ENCODE measurements around the gene SACM1L.

The SACM1L gene

GRCh38 chr3:45688882-45689786, at the start of gene SACM1L:
Gene SACM1L (plus strand): TSS chr3:45689396. CDS start chr3:45689466, 70 bp downstream.
- peak; percentile 90 for DNase-seq

DNA sequence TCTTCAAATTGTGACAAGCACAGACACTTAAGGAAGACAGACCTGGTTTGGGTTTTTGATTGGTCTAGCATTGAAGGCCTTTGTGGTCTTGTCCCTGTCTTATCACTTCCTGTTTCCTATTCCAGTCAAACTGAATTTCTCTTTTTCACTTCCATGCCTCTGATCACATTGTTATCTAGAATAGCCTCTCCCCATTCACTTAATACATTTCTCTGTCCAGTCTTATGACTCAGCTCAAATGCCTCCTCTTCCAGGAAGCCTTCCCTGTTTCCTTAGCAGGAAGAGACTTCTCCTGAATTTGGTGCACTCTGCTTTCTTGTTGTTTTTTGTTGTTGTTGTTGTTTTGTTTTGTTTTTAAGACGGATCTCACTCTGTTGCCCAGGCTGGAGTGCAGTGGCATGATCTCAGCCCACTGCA, 49.1 kb upstream of the SACM1L start:
- no peak for DNase-seq

DNA sequence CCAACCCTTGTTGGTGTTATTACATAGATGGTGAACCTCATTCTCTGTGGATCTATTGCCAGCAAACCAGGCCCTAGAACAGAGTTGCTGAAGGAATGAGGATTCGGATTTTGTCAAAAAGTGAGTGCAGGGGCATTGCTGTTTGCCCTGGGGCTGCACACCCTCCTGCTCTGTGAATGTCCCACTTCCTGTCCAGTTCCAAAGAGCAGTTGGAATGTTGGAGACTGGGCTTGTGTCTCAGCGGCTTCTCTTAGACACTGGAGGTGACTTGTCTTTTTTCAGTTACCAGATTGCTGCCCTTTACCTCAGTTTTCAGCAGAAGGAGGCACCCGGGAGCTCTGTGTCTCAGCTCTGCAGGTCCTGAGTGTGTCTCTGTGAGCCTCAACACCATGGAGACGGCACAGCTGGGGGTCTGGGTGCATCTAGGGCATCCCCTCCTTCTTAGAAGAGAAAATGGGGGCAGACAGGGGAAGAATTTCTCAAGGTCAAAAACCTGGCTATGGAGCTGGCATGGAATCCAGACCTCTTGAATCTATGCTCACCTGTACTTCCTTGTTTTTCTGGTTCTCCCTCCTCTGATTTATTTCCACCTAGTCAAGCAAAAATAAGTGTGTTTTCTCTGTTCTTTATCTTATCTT, 48.4 kb upstream of the SACM1L start:
- no peak for DNase-seq

DNA sequence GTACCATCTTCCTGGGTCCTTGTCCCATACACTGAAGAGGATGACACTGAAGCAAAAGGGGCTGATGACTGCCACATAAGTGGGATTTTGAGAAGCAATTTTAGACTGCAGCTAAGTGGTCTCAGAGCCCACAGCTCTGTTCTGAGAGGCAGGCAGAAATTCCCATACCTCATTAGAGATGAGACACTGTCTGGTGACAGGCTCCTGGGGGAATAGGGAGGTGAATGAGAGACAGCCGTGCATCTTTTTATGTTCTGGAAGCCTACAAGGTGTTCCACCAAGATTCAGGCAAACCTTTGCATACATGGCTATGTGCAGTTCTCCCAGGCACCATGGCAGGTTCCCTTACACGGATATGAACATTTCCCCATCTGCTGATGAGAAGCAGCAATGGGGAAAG, 47.4 kb upstream of the SACM1L start:
- DNase-seq, result no peak

- no peak for DNase-seq
These were observed 46.5 kb upstream of the SACM1L start for GRCh38 chr3:45642731-45643152.

- DNase-seq, result no peak
These were observed 45.0 kb upstream of the SACM1L start for GRCh38 chr3:45644063-45644790.

DNA sequence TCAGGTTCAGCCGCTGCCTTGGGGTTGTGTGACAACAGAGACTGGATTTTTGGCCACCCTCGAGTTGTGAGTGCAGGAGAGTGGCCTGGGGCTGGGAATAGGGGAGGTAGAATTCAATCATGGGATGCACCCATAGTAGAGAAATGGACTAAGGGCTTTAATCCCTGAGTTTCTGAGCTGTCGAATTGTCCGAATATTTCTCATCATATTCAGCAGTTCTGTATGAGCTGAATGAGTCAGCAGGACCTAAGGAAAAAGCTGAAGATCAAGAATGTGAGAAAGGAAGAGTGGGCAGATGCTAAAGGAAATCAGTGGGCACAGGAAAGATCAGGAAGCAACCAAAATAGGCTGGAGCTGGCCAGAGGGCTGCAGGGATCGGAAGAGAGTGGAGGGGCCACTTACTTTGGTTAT, 44.4 kb upstream of the SACM1L start:
- no peak for DNase-seq

DNA sequence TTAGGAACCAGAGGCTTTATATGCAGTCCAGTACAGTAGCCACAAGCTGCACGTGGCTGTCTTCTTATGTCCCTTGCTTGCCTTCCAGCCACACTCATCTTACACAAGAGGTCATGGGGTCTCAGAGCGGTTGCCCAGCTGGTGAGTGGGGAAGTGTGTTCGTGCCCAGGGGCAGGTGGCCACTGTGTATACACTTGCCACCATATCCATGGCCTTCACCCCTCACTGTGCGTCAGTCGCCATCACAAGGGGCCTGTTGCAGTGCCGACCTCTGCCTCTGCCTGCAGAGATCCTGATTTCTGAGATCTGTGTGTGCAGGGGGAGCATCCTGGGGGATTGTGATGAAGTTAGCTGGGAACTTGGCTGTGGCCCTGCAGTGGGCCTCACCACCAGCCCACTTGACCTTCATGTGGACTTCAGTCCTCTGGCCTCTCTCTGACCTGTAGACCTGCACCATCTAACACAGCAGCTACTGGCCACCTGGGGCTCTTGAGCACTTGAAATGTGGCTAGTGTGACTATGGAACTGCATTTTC, 43.1 kb upstream of the SACM1L start:
- no peak for DNase-seq

DNA sequence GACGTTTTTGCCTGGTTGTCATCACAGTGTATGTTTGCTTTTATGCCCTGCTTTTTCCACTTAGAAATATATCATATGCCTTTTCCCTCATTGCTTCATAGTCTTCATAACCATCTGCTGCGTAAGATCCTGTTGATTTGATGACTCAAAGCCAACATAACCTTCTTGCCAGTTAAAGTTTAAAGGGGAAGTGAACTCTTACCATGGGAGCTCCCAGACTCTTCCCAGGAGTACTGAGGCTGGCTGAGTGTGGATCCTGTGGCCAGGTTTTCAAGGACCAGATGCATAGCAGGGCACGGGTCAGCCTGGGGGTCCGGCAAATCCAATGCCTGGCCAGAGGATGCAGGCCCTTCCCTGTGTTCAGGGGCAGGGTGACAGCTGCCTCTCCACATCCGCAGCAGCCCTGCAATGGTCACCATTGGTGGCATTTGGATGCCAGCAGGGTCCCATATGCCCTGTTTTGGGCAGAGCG, 42.0 kb upstream of the SACM1L start:
- no peak for DNase-seq

GRCh38 chr3:45653205-45653604, 36.0 kb upstream of the SACM1L start:
- DNase-seq, result no peak

- DNase-seq, result no peak
These were observed 34.7 kb upstream of the SACM1L start for GRCh38 chr3:45654397-45654944.

GRCh38 chr3:45655906-45656305, 33.3 kb upstream of the SACM1L start:
- no peak for DNase-seq

- DNase-seq, result peak; percentile 66
These were observed 32.4 kb upstream of the SACM1L start for GRCh38 chr3:45656575-45657363.

DNA sequence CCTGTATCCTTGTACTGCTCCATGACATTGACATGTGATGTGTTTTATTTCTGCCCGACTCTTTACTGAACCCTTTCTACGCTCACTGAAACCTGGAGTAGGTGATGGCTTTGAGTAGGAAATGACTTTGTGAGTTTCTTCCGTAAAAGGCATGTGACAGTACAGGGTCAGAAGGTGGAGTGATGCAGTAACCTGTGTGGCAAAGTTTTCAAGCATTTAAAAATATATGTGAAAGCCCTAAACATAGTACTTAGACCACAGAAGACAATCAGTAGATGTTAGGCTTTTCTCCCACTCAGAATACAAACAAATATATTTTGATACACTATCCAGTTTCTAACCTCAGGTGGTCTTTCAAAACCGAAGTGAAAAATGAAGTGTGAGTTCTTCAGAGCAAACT, 31.3 kb upstream of the SACM1L start:
- no peak for DNase-seq

DNA sequence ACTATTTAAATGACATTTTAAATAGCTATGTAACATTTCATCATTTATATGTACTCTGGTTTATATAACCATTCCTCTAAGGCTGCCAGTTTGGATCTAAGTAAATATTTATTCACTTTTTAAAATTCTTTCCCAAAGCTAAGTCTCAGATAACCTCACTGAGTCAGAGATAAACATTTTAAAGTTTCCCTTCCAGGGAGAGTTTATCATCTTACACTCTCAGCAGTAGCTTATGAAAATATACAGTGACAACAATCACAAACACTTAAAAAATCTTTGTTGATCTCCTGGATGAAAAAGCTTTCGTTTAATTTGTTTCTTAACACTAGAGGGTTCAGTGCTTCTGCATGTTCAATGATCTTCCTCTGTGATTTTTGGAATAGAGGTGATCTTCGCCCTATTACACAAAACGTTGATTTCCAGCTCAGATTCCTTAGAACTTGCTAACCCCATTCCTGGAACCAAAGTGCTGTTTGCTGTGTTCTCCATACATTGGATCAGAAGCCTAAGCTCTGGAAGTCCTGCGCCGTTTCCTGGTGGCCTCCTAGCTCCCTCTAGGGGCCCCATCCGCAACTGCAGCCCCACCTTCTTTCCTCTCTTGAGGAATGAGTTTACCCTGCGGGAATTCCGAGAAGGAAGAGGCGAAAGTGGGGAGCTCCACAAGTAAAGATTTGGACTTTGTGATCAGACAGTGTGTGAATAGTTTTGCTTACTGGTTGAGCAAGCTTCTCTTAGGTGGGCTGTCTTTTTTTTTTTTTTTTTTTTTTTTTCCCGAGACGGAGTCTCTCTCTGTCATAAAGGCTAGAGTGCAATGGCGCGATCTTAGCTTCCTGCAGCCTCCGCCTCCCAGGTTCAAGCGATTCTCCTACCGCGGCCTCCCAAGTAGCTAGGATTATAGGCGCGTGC, 29.3 kb upstream of the SACM1L start:
- peak; percentile 7 for DNase-seq

- no peak for DNase-seq
These were observed 28.7 kb upstream of the SACM1L start for GRCh38 chr3:45660567-45660901.

DNA sequence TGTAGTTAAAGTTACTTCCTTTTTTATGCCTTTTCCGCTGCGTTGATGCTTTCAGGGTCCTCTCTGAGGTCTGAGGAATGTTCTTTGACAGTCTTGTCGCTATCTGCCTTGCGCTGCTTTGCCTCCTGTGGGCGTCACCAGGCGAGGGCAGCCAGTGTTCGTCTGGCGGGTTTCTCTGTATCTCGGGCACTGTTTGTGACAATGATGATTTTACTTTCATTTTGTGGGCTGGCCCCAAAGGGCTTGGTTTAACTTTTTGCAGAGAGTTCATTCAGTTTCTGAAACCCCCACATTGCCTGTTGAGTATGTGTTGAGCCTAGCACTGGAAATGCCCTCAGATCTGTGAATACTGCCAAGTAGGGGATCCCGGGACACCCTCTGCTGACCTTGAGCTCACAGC, 24.6 kb upstream of the SACM1L start:
- no peak for DNase-seq

DNA sequence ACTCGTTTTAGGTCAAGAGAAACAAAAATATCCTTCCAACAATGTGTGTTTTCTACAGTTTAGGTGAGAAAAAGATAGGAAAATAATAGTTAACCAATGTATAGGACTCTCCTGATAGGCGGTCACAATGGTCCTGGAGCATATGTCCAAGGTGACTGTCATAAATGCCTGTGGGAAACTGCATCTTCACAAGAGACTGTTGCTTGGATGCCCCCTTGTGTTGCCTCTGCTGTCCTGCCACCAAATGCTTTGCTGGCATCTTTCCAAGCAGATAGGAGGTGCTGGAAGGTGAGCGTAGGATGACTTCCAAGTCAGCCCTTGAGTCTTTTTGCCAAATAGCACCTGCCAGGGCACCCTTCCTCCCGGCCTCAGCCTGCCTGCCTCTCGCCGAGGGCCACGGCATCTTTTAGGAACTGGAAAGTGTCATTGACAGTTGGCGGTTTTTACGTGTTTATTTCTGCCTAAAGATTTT, 24.1 kb upstream of the SACM1L start:
- peak; percentile 56 for DNase-seq

DNA sequence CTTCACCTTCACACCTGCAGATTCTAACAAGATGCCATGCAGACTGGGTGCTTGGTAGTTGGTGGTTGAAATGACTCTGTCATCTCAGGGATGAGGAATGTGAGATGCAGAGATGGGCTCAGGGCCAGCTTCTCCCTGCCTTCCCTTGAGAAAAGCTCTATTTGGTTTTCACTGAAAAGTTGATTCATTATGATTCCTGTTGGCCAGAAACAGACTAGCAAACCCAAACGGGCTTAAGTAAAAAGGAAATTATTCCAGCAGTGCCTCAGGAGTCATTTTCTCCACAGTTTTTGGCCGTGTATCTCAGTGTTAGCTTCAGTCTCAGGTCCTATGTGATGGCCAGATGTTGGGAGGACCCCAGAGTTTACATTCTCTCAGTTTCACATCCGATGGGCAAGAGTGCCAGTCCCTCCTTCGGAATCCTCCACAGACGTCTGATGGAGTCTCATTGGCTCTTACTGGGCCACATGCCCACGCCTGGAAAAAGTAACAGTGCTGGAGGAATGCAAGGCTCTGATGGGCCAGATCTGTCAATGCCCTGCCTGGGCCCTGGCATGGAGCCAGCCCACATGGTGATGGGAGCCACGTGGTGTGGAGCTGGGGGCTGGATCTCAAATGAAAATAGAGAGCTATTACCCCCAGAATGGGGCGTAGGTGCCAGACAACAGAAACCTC, 22.3 kb upstream of the SACM1L start:
- no peak for DNase-seq

DNA sequence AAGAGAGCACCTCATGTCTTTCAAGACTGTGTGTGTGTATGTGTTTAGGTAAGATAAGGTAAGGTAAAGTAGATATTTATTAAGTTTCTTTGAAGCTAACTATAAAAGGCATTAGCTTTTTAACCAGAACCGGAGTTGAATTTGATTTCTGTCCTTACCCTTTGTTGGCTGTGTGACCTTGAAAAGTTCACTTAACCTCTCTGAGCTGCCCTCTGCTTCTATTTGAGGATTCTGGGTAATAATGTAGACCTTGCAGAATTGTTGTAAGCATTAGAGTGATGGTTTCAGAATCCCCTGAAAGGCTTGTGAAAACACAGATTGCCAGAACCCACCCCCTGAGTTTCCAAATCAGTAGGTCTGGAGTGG, 21.6 kb upstream of the SACM1L start:
- no peak for DNase-seq
